ENCODE results near the gene CROT. TPM values are rescaled to one million over a fixed set of nuclear protein-coding genes. Genes with fewer than 3 reads are reported as not detected.

Gene CROT
- 18.1 and 20.9 TPM in 2 replicates for total RNA-seq
- long read RNA-seq, transcript CROT-201 (18 exons, 3,175 nt) = major isoform, 35 of 58 reads
- long read RNA-seq, partial matches to known transcripts = 9 of 58 reads
- long read RNA-seq, other reads (novel, unspliced or antisense) = 11 of 58 reads

GRCh38 chr7:87345166-87345927 is at the start of gene CROT:
TSS of gene CROT (plus strand) at chr7:87345664. CDS start at chr7:87349069, 3,405 bp downstream.
- Mint-ChIP-seq H3K4me1 (ENCODE audit: low read depth) (peaks cover 24% of the 10 kb centered on the region), H3K27ac (peak within 1 kb of the TSS; percentile 95), H3K4me3 (ENCODE audit: low read depth) (peak within 1 kb of the TSS; percentile 92), H3K9me3 (ENCODE audit: low read depth) (peaks cover 2% of the 10 kb centered on the region), H3K36me3 (ENCODE audit: insufficient read depth) (peaks cover 23% of the 10 kb centered on the region), H3K27me3 (no peaks in the 10 kb centered on the region)
- TF ChIP-seq CTCF (IDR thresholded peaks at IDR 0.05; ENCODE audit: unreplicated experiment) = no peak
- DNase-seq (ENCODE audit: low spot score, unreplicated experiment) = peak; percentile 91

- DNase-seq (ENCODE audit: low spot score, unreplicated experiment) = no peak
- Mint-ChIP-seq H3K27ac (no peak overlapping the region), H3K4me3 (ENCODE audit: low read depth) (no peak overlapping the region), H3K36me3 (ENCODE audit: insufficient read depth) (no peaks in the 10 kb centered on the region), H3K4me1 (ENCODE audit: low read depth) (no peaks in the 10 kb centered on the region), H3K27me3 (no peaks in the 10 kb centered on the region), H3K9me3 (ENCODE audit: low read depth) (peaks cover 29% of the 10 kb centered on the region)
- no peak for TF ChIP-seq CTCF (IDR thresholded peaks at IDR 0.05; ENCODE audit: unreplicated experiment)
Measured at GRCh38 chr7:87300756-87301155, 44.7 kb upstream of the CROT start.

- no peaks in the 10 kb centered on the region for H3K27me3 Mint-ChIP-seq
- H3K4me1 Mint-ChIP-seq (ENCODE audit: low read depth) = no peaks in the 10 kb centered on the region
- H3K9me3 Mint-ChIP-seq (ENCODE audit: low read depth) = peaks cover 7% of the 10 kb centered on the region
- TF ChIP-seq CTCF (IDR thresholded peaks at IDR 0.05; ENCODE audit: unreplicated experiment) = no peak
- H3K4me3 Mint-ChIP-seq (ENCODE audit: low read depth) = no peak overlapping the region
- H3K27ac Mint-ChIP-seq = no peak overlapping the region
- no peak for DNase-seq (ENCODE audit: low spot score, unreplicated experiment)
- no peaks in the 10 kb centered on the region for H3K36me3 Mint-ChIP-seq (ENCODE audit: insufficient read depth)
Measured at GRCh38 chr7:87310790-87311419, 34.6 kb upstream of the CROT start.

GRCh38 chr7:87312215-87312865 is 33.1 kb upstream of the CROT start:
- no peaks in the 10 kb centered on the region for H3K27me3 Mint-ChIP-seq
- peak; percentile 99 for TF ChIP-seq CTCF (IDR thresholded peaks at IDR 0.05; ENCODE audit: unreplicated experiment)
- no peak overlapping the region for H3K4me3 Mint-ChIP-seq (ENCODE audit: low read depth)
- no peak overlapping the region for H3K27ac Mint-ChIP-seq
- no peaks in the 10 kb centered on the region for H3K36me3 Mint-ChIP-seq (ENCODE audit: insufficient read depth)
- H3K4me1 Mint-ChIP-seq (ENCODE audit: low read depth) = no peaks in the 10 kb centered on the region
- DNase-seq (ENCODE audit: low spot score, unreplicated experiment) = peak; percentile 29
- peaks cover 4% of the 10 kb centered on the region for H3K9me3 Mint-ChIP-seq (ENCODE audit: low read depth)

- H3K4me1 Mint-ChIP-seq (ENCODE audit: low read depth) = no peaks in the 10 kb centered on the region
- no peaks in the 10 kb centered on the region for H3K27me3 Mint-ChIP-seq
- H3K4me3 Mint-ChIP-seq (ENCODE audit: low read depth) = no peak overlapping the region
- TF ChIP-seq CTCF (IDR thresholded peaks at IDR 0.05; ENCODE audit: unreplicated experiment) = no peak
- no peak overlapping the region for H3K27ac Mint-ChIP-seq
- peaks cover 1% of the 10 kb centered on the region for H3K36me3 Mint-ChIP-seq (ENCODE audit: insufficient read depth)
- H3K9me3 Mint-ChIP-seq (ENCODE audit: low read depth) = peaks cover 4% of the 10 kb centered on the region
- no peak for DNase-seq (ENCODE audit: low spot score, unreplicated experiment)
Measured at GRCh38 chr7:87316097-87316700, 29.3 kb upstream of the CROT start.

Data from progenitor cell of endocrine pancreas (in vitro differentiated cells).